LNCaP clone FGC (cell line): ENCODE measurements around the gene CENPN.
A peak's percentile ranks its signal among the peaks of the same experiment; 100 is the strongest.

Experiments
- DNase-seq: peaks from one replicate; pipeline ENCODE4 v3.0.0-alpha.2; 2011; ENCODE audit warnings: low read depth
- H3K4me3 ChIP-seq: 2 replicates; pipeline ENCODE4 v1.5.1; 2011; ENCODE audit warnings: mild to moderate bottlenecking, low read depth, low read length, control low read depth
- TF ChIP-seq, protein P1 (sequence below): IDR thresholded peaks from 2 replicates; pipeline ENCODE4 v1.5.1; 2012; ENCODE audit warnings: mild to moderate bottlenecking; ENCODE audit not compliant: control insufficient read depth, insufficient read depth; ENCODE audit errors: extremely low read depth

The CENPN gene

DNA sequence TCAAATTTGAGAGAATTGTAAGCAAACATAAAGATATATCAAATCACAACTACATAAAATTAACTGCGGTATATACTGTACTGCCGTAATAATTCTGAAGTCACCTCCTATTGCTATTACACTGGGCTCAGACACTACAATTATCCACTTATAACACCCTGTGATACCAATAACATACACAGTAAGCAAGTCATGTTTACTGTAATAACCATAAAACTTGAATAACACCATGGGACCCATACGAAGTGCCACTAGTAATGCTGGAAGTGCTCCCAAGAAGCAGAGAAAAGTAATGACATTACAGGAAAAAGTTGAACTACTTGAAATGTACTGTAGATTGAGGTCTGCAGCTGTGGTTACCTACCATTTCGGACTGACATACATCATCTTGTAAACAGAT lies 24.4 kb upstream of the CENPN start:
- DNase-seq: no peak
- TF ChIP-seq, protein P1, sequence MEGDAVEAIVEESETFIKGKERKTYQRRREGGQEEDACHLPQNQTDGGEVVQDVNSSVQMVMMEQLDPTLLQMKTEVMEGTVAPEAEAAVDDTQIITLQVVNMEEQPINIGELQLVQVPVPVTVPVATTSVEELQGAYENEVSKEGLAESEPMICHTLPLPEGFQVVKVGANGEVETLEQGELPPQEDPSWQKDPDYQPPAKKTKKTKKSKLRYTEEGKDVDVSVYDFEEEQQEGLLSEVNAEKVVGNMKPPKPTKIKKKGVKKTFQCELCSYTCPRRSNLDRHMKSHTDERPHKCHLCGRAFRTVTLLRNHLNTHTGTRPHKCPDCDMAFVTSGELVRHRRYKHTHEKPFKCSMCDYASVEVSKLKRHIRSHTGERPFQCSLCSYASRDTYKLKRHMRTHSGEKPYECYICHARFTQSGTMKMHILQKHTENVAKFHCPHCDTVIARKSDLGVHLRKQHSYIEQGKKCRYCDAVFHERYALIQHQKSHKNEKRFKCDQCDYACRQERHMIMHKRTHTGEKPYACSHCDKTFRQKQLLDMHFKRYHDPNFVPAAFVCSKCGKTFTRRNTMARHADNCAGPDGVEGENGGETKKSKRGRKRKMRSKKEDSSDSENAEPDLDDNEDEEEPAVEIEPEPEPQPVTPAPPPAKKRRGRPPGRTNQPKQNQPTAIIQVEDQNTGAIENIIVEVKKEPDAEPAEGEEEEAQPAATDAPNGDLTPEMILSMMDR: no peak
- H3K4me3 ChIP-seq: no peak overlapping the region

DNA sequence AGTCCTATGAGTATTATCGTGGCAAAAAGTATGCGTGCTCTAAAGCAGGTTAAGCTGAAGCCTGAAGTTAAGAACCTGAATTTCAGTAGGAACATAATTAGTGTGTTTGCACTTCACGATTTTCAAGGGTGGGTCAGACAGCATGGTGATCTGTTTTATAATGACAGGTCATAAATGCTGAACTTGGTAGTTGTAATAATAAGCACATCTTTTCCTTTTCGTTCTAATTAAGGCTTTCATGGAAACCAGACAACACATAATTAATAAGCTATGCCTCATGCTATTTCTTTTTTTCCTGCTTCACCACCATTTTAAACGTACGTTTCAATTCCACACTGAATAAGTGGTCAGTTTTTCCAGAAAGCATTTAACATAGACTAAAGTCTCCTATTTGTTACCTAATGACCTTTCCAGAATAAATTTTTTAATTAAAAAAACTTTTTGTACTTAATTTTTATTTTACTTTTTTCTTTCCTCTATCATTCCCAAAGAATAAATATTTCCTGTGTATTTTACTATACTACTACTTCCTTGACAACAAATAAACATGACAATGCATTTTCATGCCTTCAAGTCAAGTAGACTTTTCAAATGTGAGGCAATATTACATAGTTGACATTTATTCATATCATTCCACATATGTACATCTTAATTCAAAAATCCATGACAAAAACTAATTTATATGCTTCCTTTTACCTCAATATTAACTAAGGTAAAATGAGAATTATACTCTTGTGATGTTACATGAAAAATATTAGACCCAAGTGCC lies 22.7 kb upstream of the CENPN start:
- H3K4me3 ChIP-seq: no peak overlapping the region
- TF ChIP-seq, protein P1: no peak
- DNase-seq: no peak

DNA sequence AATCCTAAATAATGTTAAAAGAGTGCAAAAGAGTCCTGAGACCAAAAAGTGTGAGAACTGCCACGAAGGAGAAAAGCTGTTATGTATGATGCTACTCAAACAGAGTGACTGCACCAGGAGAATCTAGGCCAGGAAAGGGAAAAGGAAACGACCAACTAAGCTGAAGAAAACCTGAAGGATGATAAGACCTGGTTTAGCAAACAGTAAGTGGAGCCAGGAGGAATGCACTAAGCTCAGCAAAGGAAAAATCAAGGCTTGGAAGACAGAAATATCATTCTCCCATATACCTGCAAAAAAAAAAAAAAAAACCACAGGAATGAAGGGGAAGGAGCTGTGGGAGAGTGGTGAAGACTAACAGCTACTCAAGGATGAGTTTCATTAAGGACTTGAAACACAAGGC lies 21.4 kb upstream of the CENPN start:
- H3K4me3 ChIP-seq: no peak overlapping the region
- DNase-seq: no peak
- TF ChIP-seq, protein P1: no peak

DNA sequence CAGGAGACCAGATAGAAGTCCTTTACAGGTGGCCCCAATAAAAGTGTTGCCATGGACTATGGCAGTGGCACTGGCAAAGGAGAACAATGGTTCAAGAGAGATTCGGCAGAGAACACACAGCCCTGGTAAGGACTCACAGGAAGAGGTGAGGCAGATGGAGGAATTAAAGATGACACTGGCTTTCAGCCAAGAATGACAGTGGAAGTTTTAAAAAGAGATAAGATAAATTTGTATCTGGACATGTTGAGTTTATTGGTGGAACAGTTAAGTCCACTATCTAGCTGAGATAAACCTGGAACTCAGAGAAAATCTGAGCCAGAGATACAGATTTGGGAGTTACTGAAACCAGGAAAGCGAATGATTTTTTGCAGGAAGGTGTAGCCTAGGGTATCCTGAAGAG lies 20.5 kb upstream of the CENPN start:
- no peak overlapping the region for H3K4me3 ChIP-seq
- TF ChIP-seq, protein P1: no peak
- DNase-seq: no peak

DNA sequence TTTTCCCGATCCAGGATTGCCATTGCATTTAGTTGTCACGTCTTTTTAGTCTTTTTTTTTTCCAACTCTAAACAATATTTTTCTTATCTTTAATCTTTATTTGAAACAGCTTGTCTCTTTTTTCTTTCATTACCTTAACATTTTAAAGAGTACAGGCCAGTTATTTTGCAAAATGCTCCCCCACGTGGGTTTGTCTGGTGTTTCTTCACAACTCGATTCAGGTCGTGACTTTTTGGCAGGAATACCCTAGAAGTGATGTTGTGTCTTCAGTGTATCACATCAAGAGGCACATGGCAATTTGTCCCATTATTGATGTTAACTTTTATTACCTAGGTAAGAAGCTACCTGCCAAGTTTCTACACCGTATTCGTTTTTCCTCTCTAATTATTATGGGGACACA lies 18.3 kb upstream of the CENPN start:
- H3K4me3 ChIP-seq: no peak overlapping the region
- TF ChIP-seq, protein P1: 0 out of 2 replicates have a peak, but pooled peaks have one; percentile 19
- DNase-seq: no peak

DNA sequence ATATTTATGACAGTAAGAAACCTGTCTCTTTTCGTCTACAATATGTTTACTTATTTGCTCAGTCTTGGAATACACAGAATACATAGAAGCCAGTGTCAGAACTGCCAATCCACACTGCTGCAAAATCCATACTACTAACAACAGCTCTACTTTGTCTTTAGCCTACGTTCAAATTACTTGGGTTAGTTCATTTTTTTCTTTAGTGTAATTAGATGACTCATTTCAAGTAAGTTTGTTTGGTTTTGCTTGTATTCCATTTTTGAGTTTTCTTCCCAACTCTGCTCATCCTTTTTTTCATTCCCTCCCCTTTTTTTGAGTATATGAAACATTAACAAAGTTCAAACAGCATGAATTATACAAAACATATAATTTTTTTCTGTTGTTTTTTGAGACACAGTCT lies 17.2 kb upstream of the CENPN start:
- TF ChIP-seq, protein P1: no peak
- no peak for DNase-seq
- no peak overlapping the region for H3K4me3 ChIP-seq

DNA sequence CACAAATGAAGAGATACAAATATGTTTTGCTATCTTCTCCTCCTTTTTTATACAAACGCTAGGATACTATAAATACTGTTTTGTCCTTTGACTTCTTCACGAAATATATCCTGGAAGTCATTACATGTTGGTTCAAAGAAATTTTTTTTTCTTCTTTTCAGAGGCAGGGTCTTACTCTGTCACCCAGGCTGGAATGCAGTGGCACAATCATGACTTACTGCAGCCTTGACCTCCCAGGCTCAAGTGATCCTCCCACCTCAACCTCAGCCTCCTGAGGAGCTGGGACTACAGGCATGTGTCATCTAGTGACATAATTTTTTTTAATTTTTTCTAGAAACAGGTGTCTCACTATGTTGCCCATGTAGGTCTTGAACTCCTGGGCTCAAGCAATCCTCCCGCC lies 16.4 kb upstream of the CENPN start:
- H3K4me3 ChIP-seq: no peak overlapping the region
- TF ChIP-seq, protein P1: no peak
- DNase-seq: no peak
